HG02884 (cell line): Measurements from ENCODE around the gene FAM3D.

Source experiments
- ATAC-seq: cut with Tn5 transposase; IDR thresholded peaks from one replicate; pipeline ENCODE4 v1.9.1; 2021; ENCODE audit warnings: mild to moderate bottlenecking, moderate library complexity; ENCODE audit not compliant: unreplicated experiment

The FAM3D gene

GRCh38 chr3:58603606-58604005 lies 63.0 kb downstream of the FAM3D start:
- ATAC-seq: no peak

- no peak for ATAC-seq
These were observed 68.7 kb downstream of the FAM3D start for GRCh38 chr3:58597770-58598310.

DNA sequence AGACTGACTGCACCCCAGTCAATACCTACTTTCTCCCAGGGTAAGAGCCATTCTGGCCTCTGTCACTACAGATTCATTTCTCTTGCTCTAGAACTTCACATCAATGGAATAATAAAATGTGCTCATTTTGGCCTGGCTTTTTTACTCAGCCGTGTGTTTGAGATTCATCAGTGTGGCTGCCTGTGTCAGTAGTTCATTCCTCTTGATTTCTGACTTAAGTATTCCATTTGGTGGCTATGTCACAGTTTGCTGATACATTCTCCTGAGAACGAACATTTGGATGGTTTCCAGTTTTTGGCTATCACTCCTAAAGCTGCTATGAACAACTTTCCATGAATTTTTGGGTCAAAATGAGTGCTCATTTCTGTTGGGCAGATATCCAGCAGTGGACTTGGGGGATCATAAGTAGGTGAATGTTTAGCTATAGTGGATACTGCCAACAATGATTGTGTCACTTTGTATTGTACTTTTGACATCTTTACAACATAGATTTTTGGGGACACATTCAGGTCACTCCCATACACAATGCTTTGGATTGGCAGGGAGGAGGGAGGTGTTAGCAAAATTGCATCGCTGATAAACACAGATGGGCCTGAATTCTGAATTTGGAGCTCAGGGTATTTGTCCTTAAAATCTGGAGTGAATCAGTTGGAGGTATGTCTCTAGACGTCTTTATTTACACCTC lies 69.6 kb downstream of the FAM3D start:
- no peak for ATAC-seq

- ATAC-seq: no peak
These were observed 72.5 kb downstream of the FAM3D start for GRCh38 chr3:58594117-58594516.

DNA sequence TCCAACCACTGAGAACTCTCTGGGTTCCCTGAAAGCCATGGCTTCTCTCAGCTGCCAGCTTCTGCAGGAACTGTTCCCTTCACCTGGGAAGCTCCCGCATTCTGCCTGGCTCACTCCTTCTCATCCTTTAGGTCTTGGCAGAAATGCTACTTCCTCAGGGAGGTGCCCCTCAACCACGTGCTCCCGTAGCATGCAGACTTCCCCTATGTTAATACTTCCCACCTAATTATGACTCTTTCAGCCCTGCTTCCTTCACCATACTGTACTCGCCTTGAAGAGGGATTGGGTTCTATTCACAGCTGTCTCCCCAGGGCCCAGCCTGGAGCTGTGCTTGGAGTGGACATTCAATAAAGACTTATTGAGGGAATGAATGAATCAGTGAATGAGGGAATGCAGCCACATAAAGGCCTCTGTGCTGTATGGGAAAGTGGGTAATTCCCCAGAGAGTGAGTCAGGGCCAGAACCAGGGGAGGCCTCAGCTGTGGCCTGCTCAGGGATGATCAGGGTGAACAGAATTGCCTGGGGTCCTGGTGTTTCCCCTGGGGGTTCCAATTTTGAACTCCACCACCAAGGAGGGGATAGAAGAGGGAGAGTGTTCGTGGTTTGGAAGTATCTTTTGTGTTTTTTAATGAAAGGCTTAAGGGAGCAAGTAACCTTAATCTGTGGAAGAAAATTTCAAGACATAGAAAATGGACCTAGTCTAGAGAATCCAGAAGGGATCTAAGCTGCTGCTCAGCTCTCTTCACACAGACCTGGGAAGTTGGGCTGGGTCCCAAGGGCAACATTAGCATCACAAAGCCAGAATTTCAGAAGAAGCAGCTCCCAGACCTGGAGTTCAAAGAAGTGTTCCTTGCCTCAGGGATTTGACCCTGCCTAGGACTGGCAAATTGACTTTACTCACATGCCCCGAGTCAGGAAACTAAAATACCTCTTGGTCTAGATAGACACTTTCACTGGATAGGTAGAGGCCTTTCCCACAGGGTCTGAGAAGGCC lies 74.8 kb downstream of the FAM3D start:
- ATAC-seq: no peak

GRCh38 chr3:58588030-58588614 lies 78.5 kb downstream of the FAM3D start:
- ATAC-seq: no peak

DNA sequence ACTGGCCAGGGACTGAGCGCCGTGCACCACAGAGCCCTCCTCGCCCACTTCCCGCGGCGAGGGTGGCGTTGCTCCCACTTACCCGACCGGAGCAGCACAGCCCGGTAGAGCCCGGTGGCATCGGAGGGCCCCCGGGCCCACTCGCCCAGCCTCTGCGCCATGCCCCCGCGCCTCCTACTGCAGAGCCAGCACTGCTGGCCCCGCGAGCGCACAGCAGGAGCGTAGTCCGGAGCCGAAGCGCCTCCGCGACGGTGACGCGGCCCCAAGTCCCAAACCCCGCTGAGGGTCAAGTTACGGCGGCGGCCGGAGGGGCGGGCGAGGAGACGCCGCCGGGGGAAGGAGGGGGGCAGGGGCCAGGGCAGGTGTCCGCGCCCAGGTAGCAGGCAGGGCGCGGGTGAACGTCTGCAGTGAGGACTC lies 79.8 kb downstream of the FAM3D start:
- ATAC-seq: no peak

GRCh38 chr3:58585994-58586393 lies 80.6 kb downstream of the FAM3D start:
- ATAC-seq: no peak

DNA sequence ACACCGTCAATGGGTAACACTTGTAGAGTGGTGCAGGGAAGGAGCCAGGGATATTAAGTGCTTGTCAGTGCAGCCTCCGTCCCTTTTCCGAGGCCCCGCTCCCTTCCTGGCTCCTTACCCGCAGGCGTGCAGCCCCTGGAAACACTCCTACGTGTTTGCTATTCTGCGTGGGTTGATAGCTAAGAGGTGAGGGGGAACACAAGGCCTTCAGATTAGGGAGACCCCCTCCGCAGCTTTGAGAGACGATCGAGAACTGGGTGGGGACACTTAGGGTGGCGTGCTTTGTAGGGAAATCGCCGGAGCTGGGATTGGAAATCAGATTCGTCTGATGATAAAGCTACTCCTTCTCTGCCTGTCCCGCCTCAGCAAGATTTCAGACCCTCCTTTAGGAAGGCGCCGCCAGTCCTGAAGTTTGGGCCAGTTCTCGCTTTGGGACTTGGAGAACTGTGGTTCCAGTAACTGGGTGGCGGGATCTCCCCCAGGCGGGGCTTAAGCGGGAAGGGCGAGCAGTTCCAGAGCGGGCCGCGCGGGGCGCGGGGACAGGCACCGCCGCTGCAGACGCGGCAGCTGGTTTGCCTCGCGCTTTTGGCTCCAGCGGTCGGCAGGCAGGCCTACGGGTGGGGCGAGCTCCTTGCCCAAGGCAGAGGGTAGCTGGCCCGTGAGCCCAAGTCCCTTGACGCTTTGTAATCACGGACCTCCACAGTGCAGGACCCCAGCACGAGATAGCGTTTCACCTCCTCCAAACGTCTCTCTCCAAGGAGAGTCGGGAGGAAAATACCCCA lies 81.4 kb downstream of the FAM3D start:
- ATAC-seq: peak; percentile 83

DNA sequence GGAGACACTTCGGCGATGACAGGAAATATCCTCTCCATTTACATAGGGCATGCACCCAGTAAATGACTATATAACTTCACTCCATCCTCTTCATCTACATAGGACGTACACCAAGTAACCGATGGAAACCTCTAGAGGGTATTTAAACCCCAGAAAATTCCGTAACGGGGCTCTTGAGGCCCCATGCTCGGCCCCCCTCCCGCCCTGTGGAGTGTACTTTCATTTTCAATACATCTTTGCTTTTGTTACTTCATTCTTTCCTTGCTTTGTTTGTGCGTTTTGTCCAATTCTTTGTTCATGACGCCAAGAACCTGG lies 81.9 kb downstream of the FAM3D start:
- no peak for ATAC-seq
